ENCODE data around the gene RAB40C.

The RAB40C gene

DNA sequence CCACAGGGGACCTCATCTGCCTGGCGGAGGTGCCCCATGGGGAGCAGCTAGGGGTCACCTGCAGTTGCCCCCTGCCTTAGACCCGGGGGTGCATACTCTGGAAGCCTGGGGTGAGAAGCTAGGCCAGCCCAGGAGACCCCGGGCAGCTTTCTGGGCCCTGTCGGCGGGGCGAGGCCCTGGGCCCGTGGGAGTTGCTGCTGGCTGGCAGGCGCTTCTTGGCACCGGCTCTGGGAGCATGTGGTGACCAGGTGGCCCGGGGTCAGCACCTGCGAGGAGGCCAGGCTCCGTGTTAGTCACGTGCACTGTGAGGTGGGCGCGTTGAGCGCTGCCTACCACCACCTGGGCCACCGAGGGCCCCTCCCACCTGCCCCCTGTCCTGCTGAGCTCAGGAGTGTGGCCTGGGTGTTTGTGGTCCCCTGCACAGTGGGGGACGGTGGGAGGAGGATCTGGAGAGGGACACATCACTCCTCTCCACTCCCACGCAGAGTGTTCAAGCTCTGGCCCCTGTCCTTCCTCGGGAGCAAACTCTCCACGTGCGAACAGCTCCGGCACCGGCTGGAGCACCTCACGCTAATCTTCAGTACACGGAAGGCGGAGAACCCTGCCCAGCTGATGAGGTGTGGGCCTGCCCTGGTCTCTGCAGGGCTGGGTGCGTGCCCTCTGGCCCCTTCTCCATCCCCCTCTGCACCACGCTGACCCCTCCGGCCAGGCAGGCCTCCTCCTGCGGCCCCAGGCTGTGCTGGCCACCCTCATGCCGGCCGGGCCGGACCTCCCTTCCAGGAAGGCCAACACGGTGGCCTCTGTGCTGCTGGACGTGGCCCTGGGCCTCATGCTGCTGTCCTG lies 14.3 kb upstream of the RAB40C start:
- no peak for DNase-seq

GRCh38 chr16:576197-576822 lies 13.6 kb upstream of the RAB40C start:
- DNase-seq: no peak

DNA sequence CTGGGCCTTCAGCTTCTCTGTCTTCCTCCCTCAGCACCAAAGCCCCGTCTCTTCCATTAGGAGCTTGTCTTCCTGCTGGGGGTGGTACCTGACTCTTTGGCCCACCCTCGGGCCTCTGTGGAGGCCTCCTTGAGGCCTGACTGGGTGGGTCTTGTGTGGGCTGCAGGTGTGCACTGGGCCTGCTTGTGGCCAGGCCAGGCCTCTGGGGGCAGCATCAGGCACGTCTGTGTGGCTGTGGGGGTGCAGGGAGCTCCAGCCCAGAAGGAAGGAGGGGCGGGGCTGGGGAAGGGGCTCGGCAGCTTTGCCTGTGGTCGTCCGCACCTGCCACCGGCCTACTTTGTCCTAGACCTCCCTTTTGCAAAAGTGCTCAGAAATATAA lies 13.1 kb upstream of the RAB40C start:
- no peak for DNase-seq

DNA sequence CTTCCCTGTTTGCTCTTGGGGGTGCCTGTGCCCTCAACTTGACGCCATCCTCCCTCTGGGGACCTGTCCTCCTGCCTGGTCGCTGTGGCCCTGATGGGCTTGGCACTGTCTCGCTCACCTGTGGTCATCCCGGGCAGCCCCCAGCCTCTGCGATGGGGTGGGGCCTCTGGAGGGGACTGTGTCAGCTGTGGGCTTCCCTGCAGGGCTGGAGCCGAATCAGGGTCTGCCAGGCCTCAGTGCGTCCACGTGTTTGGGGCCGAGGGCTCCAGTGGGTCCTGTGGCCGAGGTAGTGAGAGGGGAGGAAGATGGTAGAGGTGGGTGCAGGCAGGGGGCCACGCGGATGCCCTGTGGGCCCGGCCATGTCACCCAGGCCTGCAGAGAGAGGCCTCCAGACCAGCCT lies 12.1 kb upstream of the RAB40C start:
- DNase-seq: no peak

DNA sequence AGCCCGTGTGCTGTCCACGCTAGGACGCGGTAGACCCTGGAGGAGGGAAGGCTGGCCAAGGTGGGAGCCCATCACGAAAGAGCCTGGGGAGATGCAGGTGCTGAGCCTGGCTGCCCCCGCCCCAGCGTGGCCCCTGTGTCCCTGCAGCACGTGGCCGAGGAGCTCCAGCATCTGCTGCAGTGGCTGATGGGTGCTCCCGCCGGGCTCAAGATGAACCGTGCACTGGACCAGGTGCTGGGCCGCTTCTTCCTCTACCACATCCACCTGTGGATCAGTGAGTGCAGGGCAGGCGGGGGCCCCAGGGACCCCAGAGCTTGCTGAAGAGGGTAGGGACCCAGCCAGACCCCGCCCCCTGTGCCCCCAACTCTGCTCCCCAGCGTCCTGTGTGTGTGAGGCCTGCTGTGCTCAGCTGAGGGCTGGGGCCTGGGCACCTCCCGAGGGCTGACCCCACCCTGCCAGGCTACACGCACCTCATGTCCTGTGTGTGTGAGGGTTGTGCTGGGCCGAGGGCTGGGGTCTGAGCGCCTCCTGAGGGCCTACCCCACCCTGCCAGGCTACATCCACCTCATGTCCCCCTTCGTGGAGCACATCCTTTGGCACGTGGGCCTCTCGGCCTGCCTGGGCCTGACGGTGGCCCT lies 11.5 kb upstream of the RAB40C start:
- no peak for DNase-seq

DNA sequence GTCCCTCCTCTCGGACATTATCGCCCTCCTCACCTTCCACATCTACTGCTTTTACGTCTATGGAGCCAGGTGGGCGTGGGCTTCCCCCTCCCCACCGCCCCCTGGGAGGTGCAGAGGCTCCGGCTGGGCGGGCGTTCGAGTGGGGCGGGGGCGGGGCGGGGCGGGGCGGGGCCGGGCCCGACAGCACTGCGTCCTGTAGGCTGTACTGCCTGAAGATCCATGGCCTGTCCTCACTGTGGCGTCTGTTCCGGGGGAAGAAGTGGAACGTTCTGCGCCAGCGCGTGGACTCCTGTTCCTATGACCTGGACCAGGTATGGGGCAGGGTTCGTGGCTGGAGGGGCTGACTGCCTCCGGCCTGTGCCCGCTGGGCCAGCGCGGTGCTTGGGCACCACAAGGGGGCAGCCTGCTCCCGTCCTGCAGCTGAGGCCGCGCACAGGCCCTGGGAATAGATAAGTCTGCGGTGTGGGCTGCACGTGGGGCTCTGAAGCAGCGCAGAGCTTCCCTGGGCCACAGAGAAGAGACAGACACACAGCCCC lies 10.9 kb upstream of the RAB40C start:
- DNase-seq: no peak

DNA sequence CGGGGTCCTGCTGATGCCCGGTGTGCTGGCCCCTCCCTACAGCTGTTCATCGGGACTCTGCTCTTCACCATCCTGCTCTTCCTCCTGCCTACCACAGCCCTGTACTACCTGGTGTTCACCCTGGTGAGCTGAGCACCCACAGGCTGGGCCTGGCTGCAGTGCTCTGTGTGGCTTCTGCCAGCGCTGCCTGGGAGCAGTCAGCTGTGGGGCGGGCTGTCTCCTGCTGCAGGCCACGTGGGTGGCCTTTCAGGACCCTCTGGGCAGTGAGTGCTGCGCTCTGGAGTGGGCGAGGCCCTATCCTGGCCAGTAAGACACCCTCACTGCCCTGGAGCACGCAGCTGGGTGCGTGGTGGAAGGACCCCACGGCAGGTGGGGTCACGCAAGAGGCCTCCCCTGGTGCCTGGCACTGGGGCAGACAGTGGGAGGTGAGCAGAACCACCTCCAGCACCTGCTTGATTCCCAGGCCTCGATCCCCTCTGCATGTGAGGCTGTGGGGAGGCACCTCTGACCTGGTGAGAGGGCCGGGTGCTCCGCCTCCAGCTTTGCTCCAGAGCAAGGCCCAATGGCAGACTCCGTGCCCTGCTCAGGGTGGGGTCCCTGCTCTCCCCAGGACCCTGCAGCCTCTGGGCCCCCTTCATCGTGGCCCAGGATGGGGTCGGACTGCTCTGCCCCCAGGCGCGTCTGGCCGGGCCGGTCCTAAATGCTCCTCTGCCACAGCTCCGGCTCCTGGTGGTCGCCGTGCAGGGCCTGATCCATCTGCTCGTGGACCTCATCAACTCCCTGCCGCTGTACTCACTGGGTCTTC lies 9.5 kb upstream of the RAB40C start:
- no peak for DNase-seq

DNA sequence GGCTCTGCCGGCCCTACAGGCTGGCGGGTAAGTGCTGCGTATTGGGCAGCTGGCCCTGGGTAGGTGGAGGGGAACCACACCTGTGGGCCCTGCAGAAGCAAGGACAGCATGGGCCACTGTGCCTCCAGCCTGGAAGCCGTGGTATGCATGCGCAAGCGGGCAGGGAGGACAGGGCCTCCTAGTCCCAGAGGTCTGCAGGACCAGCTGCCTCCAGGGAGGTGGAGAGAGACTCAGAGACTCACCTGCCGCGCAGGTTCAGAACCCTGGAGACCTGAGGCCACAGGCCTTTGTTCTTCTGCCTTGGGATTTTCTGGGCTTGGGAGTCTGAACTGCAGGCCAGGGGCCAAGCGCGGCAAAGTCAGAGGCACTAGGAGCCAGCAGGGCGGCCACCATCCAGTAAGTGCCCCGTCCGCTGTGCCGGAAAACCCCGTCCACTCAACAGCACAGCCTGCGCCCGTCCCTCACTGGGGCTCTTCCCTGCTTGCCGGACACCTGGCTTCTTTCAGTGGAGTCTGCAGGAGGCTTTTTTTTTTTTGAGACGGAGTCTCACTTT lies 8.8 kb upstream of the RAB40C start:
- DNase-seq: no peak

GRCh38 chr16:582218-582613 lies 7.7 kb upstream of the RAB40C start:
- no peak for DNase-seq

GRCh38 chr16:582614-583331 lies 7.1 kb upstream of the RAB40C start:
- no peak for DNase-seq

DNA sequence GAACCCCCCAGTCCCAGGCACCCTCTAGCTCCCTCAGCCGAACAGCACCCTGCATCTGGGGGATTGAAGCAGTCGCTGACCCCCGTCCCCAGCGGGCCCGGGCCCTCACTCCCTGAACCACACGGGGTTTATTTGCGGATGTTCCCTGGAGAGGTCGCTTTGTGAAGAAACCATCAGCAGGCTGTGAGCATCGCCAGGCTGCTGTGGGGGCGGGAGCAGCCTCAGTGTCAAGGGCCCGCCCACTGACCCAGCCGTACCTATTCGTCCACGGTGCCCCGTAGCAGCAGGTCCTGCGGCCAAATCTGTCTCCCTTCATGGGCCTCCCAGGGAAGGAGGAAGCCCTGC lies 6.4 kb upstream of the RAB40C start:
- no peak for DNase-seq

- DNase-seq: no peak
These were observed 5.9 kb upstream of the RAB40C start for GRCh38 chr16:583815-584591.

GRCh38 chr16:585351-585750 lies 4.5 kb upstream of the RAB40C start:
- DNase-seq: no peak

GRCh38 chr16:586047-586644 lies 3.7 kb upstream of the RAB40C start:
- no peak for DNase-seq

- DNase-seq: no peak
These were observed 2.9 kb upstream of the RAB40C start for GRCh38 chr16:586645-587590.

- DNase-seq: no peak
These were observed 1.3 kb upstream of the RAB40C start for GRCh38 chr16:588639-588888.

- peak; percentile 74 for DNase-seq
These were observed 793 bp upstream of the RAB40C start for GRCh38 chr16:588889-589657.

DNA sequence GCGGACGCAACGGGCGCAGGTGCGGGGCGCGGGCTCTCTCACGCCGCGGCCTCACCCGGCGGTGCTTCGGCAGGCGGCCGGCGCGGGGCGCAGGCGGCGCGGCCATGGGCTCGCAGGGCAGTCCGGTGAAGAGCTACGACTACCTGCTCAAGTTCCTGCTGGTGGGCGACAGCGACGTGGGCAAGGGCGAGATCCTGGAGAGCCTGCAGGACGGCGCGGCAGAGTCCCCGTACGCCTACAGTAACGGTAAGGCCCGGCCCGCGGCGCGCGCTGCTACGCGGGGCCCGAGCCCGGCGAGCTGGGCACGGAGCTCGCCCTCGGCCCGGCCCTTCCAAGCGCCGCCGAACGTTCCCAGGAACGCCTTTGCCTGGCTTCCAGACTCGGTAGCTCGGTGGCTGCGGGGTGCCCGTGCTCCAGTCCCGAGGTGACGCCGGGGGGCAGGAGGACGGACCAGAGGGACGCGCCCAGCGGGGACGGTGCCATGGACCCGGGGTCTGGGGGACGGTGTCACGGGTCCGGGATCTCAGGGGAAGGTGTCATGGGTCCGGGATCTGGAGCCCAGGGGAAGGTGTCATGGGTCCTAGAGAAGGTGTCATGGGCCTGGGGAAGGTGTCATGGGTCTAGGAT lies 435 bp downstream of the RAB40C start:
- DNase-seq: no peak

DNA sequence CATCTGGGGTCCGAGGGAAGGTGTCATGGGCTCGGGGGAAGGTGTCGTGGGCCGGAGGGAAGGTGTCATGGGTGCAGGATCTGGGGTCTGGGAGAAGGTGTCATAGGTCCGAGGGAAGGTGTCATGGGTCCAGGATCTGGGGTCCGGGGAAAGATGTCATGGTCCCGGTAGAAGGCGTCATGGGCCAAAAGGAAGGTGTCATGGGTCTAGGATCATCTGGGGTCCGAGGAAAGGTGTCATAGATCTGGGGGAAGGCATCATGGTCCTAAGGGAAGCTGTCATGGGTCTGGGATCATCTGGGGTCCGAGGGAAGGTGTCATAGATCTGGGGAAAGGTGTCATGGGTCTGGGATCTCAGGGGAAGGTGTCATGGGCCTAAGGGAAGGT lies 942 bp downstream of the RAB40C start:
- DNase-seq: no peak
